ENCODE data around the gene CFAP99. TPM values are rescaled to one million over a fixed set of nuclear protein-coding genes. Genes with fewer than 3 reads are reported as not detected.

The CFAP99 gene
- total and polyA plus RNA-seq, 2 donors (not counting 1 experiment from before 2014, with no cell fraction given) = not detected

GRCh38 chr4:2373532-2373931 lies 45.2 kb upstream of the CFAP99 start:
- Histone ChIP-seq H3K27ac (ENCODE audit: low read length in 2 of 2) (no peak overlapping the region), H3K4me3 (ENCODE audit: control extremely low read depth in 1 of 5, extremely low read depth in 1 of 5, insufficient read depth in 1 of 5, low read depth in 2 of 5, low read length in 4 of 5) (no peak overlapping the region), H3K27me3 (replicated peaks in 1 of 4; ENCODE audit: control extremely low read depth in 1 of 4, control insufficient read depth in 3 of 4, insufficient read depth in 4 of 4, low read length in 3 of 4) (no peaks in the 10 kb centered on the region), H3K9ac (ENCODE audit: low read length) (no peak overlapping the region), H3K4me1 (ENCODE audit: control insufficient read depth in 2 of 2, insufficient read depth in 2 of 2, low read length in 2 of 2) (no peaks in the 10 kb centered on the region), H2AFZ (ENCODE audit: insufficient read depth, low read depth, low read length, poor library complexity, severe bottlenecking) (no peak overlapping the region), H3K79me2 (ENCODE audit: control insufficient read depth, insufficient read depth, low read length) (no peaks in the 10 kb centered on the region), H3K36me3 (replicated peaks in 1 of 2; ENCODE audit: control extremely low read depth in 1 of 2, control insufficient read depth in 1 of 2, extremely low read depth in 1 of 2, insufficient read depth in 2 of 2, low read length in 1 of 2) (no peaks in the 10 kb centered on the region), H3K4me2 (replicated peaks; ENCODE audit: low read depth, low read length, poor library complexity, severe bottlenecking) (no peak overlapping the region), H3K9me3 (ENCODE audit: control extremely low read depth in 1 of 3, control insufficient read depth in 2 of 3, insufficient read depth in 1 of 3, low read length in 2 of 3) (peaks cover 0 to 26% (median 5%) of the 10 kb centered on the region in 3 donors), H4K20me1 (ENCODE audit: control insufficient read depth, insufficient read depth, low read length, poor library complexity, severe bottlenecking) (no peaks in the 10 kb centered on the region)
- ChIA-PET CTCF (interaction anchor here (1.0 kb wide), 1 partner anchor 39 kb away, joined by 3 read pairs; no protein-coding TSS in a partner anchor), POLR2A (interaction anchor here (0.6 kb wide), 1 partner anchor 1188 kb away, joined by 8 read pairs; no protein-coding TSS in a partner anchor)
- Mint-ChIP-seq H3K27ac (no peak overlapping the region), H3K9me3 (ENCODE audit: insufficient read depth) (peaks cover 5% of the 10 kb centered on the region), H3K4me3 (no peak overlapping the region), H3K27me3 (peaks cover 10% of the 10 kb centered on the region), H3K4me1 (no peaks in the 10 kb centered on the region)
- intact Hi-C loops (cut with micrococcal nuclease) = no loop called here
- ATAC-seq (ENCODE audit: low read depth) (no peak), DNase-seq (no peak)
- 90% methylated on average over 7 of the region's 7 CpGs for WGBS (ENCODE audit: insufficient coverage)
- TF ChIP-seq, protein P1, sequence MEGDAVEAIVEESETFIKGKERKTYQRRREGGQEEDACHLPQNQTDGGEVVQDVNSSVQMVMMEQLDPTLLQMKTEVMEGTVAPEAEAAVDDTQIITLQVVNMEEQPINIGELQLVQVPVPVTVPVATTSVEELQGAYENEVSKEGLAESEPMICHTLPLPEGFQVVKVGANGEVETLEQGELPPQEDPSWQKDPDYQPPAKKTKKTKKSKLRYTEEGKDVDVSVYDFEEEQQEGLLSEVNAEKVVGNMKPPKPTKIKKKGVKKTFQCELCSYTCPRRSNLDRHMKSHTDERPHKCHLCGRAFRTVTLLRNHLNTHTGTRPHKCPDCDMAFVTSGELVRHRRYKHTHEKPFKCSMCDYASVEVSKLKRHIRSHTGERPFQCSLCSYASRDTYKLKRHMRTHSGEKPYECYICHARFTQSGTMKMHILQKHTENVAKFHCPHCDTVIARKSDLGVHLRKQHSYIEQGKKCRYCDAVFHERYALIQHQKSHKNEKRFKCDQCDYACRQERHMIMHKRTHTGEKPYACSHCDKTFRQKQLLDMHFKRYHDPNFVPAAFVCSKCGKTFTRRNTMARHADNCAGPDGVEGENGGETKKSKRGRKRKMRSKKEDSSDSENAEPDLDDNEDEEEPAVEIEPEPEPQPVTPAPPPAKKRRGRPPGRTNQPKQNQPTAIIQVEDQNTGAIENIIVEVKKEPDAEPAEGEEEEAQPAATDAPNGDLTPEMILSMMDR (IDR thresholded peaks at IDR 0.05) = no peak
- TF ChIP-seq EZH2 (IDR thresholded peaks at IDR 0.05; ENCODE audit: borderline replicate concordance, insufficient read depth, low read depth, low read length, poor library complexity, severe bottlenecking) = no peak

DNA sequence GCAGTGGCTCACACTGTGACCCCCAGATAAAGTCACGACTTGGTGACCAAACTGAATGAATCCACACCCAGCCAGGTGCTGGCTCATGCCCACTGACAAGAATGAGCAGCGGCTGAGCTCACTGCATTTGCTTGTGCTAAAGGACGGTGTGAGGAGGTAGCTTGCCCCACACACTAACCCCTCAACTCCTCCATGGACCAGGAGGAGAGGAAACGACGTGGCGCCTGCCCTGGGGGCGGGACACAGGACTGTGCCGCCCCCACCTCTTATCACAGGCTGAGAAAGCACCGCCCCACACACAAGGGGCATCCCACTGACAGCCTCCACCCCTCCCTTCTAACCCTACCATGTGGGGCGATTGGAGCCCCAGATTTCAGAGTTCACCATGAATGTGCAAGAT lies 43.3 kb upstream of the CFAP99 start:
- Histone ChIP-seq H3K9me3 (ENCODE audit: control extremely low read depth in 1 of 3, control insufficient read depth in 2 of 3, insufficient read depth in 1 of 3, low read length in 2 of 3) (peaks cover 0 to 16% (median 0%) of the 10 kb centered on the region in 3 donors), H3K4me3 (ENCODE audit: control extremely low read depth in 1 of 5, extremely low read depth in 1 of 5, insufficient read depth in 1 of 5, low read depth in 2 of 5, low read length in 4 of 5) (no peak overlapping the region), H3K27me3 (replicated peaks in 1 of 4; ENCODE audit: control extremely low read depth in 1 of 4, control insufficient read depth in 3 of 4, insufficient read depth in 4 of 4, low read length in 3 of 4) (peaks cover 0 to 4% (median 0%) of the 10 kb centered on the region in 4 experiments), H3K4me2 (replicated peaks; ENCODE audit: low read depth, low read length, poor library complexity, severe bottlenecking) (no peak overlapping the region), H3K4me1 (ENCODE audit: control insufficient read depth in 2 of 2, insufficient read depth in 2 of 2, low read length in 2 of 2) (no peaks in the 10 kb centered on the region), H3K9ac (ENCODE audit: low read length) (no peak overlapping the region), H3K79me2 (ENCODE audit: control insufficient read depth, insufficient read depth, low read length) (no peaks in the 10 kb centered on the region), H3K36me3 (replicated peaks in 1 of 2; ENCODE audit: control extremely low read depth in 1 of 2, control insufficient read depth in 1 of 2, extremely low read depth in 1 of 2, insufficient read depth in 2 of 2, low read length in 1 of 2) (no peaks in the 10 kb centered on the region), H2AFZ (ENCODE audit: insufficient read depth, low read depth, low read length, poor library complexity, severe bottlenecking) (no peak overlapping the region), H4K20me1 (ENCODE audit: control insufficient read depth, insufficient read depth, low read length, poor library complexity, severe bottlenecking) (no peaks in the 10 kb centered on the region), H3K27ac (ENCODE audit: low read length in 2 of 2) (no peak overlapping the region)
- POLR2A ChIA-PET = no interaction called here
- 93% methylated on average over 2 of the region's 10 CpGs for WGBS (ENCODE audit: insufficient coverage)
- intact Hi-C loops (cut with micrococcal nuclease) = no loop called here
- H3K27ac Mint-ChIP-seq = no peak overlapping the region
- ATAC-seq (ENCODE audit: low read depth) (no peak), DNase-seq (no peak)
- CTCF ChIA-PET = no interaction called here
- no peak overlapping the region for H3K4me3 Mint-ChIP-seq
- peaks cover 5% of the 10 kb centered on the region for H3K9me3 Mint-ChIP-seq (ENCODE audit: insufficient read depth)
- TF ChIP-seq, protein P1 (IDR thresholded peaks at IDR 0.05) = no peak
- no peak for TF ChIP-seq EZH2 (IDR thresholded peaks at IDR 0.05; ENCODE audit: borderline replicate concordance, insufficient read depth, low read depth, low read length, poor library complexity, severe bottlenecking)
- peaks cover 11% of the 10 kb centered on the region for H3K27me3 Mint-ChIP-seq
- no peaks in the 10 kb centered on the region for H3K4me1 Mint-ChIP-seq

All from B cell (primary cell).